Keratinocyte (primary cell): ENCODE results near the gene MARVELD1.

Experiments used
- EZH2 ChIP-seq: IDR thresholded peaks from one replicate; pipeline ENCODE4 v1.6.1; 2012; ENCODE audit warnings: inconsistent platforms, mild to moderate bottlenecking, low read length, moderate library complexity
- TF ChIP-seq, protein P1 (sequence below), 3 experiments: IDR thresholded peaks in 1 of 3; conservative IDR thresholded peaks in 1 of 3; optimal IDR thresholded peaks in 1 of 3; 2 replicates in 2 of 3; 3 replicates in 1 of 3; pipeline versions ENCODE3 to v1.5.1; 2011; ENCODE audit warnings: low read length in 3 of 3, mild to moderate bottlenecking in 3 of 3, moderate library complexity in 2 of 3, control low read depth in 1 of 3, inconsistent platforms in 1 of 3; ENCODE audit not compliant: insufficient read depth in 2 of 3; ENCODE audit errors: extremely low read depth in 1 of 3

DNA sequence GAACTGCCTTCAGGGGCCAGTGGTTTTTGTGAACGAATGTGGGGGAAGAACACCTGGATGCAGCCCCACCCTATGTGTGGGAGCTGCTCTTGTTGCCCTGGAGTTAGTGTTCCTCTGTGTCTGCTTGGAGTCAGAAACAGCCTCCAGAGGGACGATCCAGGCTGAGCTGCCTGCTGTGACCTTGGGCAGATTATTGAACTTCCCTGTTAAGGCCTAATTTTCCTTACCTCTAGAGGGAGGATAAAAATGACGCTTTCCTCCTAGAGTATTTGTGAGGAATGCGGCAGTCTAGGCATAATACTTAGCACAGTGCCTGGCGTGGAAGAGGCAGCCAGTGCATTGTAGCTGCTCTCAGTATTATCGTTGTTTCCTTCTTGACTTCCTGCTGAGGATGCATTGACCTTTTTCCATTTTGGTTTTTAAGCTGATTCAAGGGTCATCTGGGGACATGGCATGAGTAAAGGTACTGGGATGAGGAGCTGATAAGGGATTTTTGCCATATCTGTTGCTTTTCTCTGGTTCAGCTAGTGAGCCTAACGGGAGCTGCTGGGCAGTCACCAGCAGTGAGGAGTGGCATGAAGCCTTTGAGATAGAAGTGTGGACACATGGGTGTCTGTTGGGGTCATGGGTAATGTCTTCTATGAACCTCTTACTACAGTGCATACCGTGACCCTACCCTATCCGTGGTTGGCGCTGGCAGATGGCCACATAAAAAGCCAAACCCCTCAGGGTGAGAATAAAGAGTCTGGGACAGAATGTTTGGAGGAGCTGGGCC is 29.8 kb downstream of the MARVELD1 start:
- TF ChIP-seq, protein P1, sequence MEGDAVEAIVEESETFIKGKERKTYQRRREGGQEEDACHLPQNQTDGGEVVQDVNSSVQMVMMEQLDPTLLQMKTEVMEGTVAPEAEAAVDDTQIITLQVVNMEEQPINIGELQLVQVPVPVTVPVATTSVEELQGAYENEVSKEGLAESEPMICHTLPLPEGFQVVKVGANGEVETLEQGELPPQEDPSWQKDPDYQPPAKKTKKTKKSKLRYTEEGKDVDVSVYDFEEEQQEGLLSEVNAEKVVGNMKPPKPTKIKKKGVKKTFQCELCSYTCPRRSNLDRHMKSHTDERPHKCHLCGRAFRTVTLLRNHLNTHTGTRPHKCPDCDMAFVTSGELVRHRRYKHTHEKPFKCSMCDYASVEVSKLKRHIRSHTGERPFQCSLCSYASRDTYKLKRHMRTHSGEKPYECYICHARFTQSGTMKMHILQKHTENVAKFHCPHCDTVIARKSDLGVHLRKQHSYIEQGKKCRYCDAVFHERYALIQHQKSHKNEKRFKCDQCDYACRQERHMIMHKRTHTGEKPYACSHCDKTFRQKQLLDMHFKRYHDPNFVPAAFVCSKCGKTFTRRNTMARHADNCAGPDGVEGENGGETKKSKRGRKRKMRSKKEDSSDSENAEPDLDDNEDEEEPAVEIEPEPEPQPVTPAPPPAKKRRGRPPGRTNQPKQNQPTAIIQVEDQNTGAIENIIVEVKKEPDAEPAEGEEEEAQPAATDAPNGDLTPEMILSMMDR (optimal IDR thresholded peaks at IDR 0.05 in 1 of 3, IDR thresholded peaks at IDR 0.05 in 1 of 3, conservative IDR thresholded peaks at IDR 0.05 in 1 of 3; ENCODE audit: extremely low read depth in 1 of 3, insufficient read depth in 2 of 3, low read length in 3 of 3), result no peak
- no peak for TF ChIP-seq EZH2
